T-cell (primary cell): ENCODE data around the gene VPS26B. TPM values are rescaled to one million over a fixed set of nuclear protein-coding genes. Genes with fewer than 3 reads are reported as not detected.

Experiments used
- ATAC-seq, 4 experiments: fragments of 200-7000 bp in 3 of 4; fragments of 150-1000 bp in 1 of 4; cut with Tn5 transposase; replicated peaks in 1 of 4; 1 replicate in 3 of 4; 2 replicates in 1 of 4; pipeline ENCODE4 v1.10.0; 2021; ENCODE audit warnings: moderate library complexity in 3 of 4, mild to moderate bottlenecking in 2 of 4, moderate number of reproducible peaks in 1 of 4
- CTCF ChIA-PET, 2 donors: fragments of 300-600 bp; sonication (Branson Sonifier 250); formaldehyde crosslinking; loops; one replicate each; lab custom pipeline; 2022; ENCODE audit warnings: antibody characterized with exemption in 2 of 2; lab: Charles Lee
- POLR2A ChIA-PET, 2 donors: fragments of 300-600 bp; sonication (Branson Sonifier 250); formaldehyde crosslinking; loops; one replicate each; lab custom pipeline; 2022; ENCODE audit warnings: antibody characterized with exemption in 2 of 2; lab: Charles Lee
- DNase-seq, 35 experiments: peaks; one replicate each; pipeline versions ENCODE4 v3.0.0 to v3.0.0-alpha.2; 2013 to 2023
- H3K27ac ChIP-seq: one replicate; pipeline ENCODE4 v1.5.1; 2013; ENCODE audit warnings: low read length
- H3K27me3 ChIP-seq, 2 experiments: replicated peaks in 1 of 2; 1 replicate in 1 of 2; 2 replicates in 1 of 2; pipeline versions ENCODE4 v1.6.1 to v1.7.0; 2013; ENCODE audit warnings: low read length in 1 of 2, mixed read lengths in 1 of 2; ENCODE audit not compliant: control insufficient read depth in 2 of 2, insufficient read depth in 2 of 2; ENCODE audit errors: extremely low read depth in 1 of 2
- H3K36me3 ChIP-seq, 2 donors: 1 replicate in 1 of 2; 2 replicates in 1 of 2; pipeline versions ENCODE4 v1.6.1 to v1.7.0; 2013; ENCODE audit warnings: low read length in 1 of 2; ENCODE audit not compliant: control insufficient read depth in 2 of 2, insufficient read depth in 1 of 2; ENCODE audit errors: extremely low read depth in 1 of 2
- H3K4me1 ChIP-seq, 2 experiments: 1 replicate in 1 of 2; 2 replicates in 1 of 2; pipeline versions ENCODE4 v1.6.1 to v1.7.0; 2013; ENCODE audit warnings: low read length in 2 of 2, mixed read lengths in 1 of 2; ENCODE audit not compliant: insufficient read depth in 2 of 2, control insufficient read depth in 1 of 2; ENCODE audit errors: extremely low read depth in 1 of 2
- H3K4me3 ChIP-seq, 2 donors: 1 replicate in 1 of 2; 2 replicates in 1 of 2; pipeline versions ENCODE4 v1.5.1 to v1.7.0; 2013; ENCODE audit warnings: mild to moderate bottlenecking in 2 of 2, low read length in 1 of 2, moderate library complexity in 1 of 2; ENCODE audit not compliant: control insufficient read depth in 1 of 2; ENCODE audit errors: extremely low read depth in 1 of 2
- H3K9me3 ChIP-seq: 2 replicates; pipeline ENCODE4 v1.7.0; 2013
- H3K27ac Mint-ChIP-seq, 2 donors: one replicate each; pipeline ENCODE4 v1.8.0; 2020 to 2021; ENCODE audit warnings: mild to moderate bottlenecking in 2 of 2, mixed read lengths in 2 of 2
- H3K27me3 Mint-ChIP-seq, 2 donors: one replicate each; pipeline ENCODE4 v1.8.0; 2021 to 2022; ENCODE audit warnings: mixed read lengths in 2 of 2
- H3K36me3 Mint-ChIP-seq: one replicate; pipeline ENCODE4 v1.8.0; 2021; ENCODE audit warnings: mixed read lengths
- H3K4me1 Mint-ChIP-seq, 3 donors: one replicate each; pipeline ENCODE4 v1.8.0; 2020 to 2022; ENCODE audit warnings: mixed read lengths in 3 of 3, mild to moderate bottlenecking in 1 of 3
- H3K4me3 Mint-ChIP-seq, 3 donors: one replicate each; pipeline ENCODE4 v1.8.0; 2020 to 2022; ENCODE audit warnings: mild to moderate bottlenecking in 3 of 3, mixed read lengths in 3 of 3, moderate library complexity in 3 of 3
- H3K9me3 Mint-ChIP-seq, 3 donors: one replicate each; pipeline ENCODE4 v1.8.0; 2020 to 2022; ENCODE audit warnings: mixed read lengths in 3 of 3
- WGBS: methylation state at CpG from one replicate; pipeline ENCODE4 v1.1.5; 2013; ENCODE audit warnings: missing lambda C conversion rate; ENCODE audit not compliant: insufficient coverage; 5-methylcytosine and 5-hydroxymethylcytosine counted together
- total RNA-seq, 35 experiments: library from RNA in 6 of 35; stranded (reverse) in 6 of 35; fragments of 120-200 nt in 1 of 35; gene quantifications; one replicate each; pipeline versions ENCODE4 v1.2.1 to v1.2.4 and lab custom pipeline; 2013 to 2026

Gene VPS26B
- total RNA-seq, 5 donors from 2014 or later (not counting 1 experiment from before 2014, with no cell fraction given) = 60.3 to 65.1 (median 62.7) TPM

DNA sequence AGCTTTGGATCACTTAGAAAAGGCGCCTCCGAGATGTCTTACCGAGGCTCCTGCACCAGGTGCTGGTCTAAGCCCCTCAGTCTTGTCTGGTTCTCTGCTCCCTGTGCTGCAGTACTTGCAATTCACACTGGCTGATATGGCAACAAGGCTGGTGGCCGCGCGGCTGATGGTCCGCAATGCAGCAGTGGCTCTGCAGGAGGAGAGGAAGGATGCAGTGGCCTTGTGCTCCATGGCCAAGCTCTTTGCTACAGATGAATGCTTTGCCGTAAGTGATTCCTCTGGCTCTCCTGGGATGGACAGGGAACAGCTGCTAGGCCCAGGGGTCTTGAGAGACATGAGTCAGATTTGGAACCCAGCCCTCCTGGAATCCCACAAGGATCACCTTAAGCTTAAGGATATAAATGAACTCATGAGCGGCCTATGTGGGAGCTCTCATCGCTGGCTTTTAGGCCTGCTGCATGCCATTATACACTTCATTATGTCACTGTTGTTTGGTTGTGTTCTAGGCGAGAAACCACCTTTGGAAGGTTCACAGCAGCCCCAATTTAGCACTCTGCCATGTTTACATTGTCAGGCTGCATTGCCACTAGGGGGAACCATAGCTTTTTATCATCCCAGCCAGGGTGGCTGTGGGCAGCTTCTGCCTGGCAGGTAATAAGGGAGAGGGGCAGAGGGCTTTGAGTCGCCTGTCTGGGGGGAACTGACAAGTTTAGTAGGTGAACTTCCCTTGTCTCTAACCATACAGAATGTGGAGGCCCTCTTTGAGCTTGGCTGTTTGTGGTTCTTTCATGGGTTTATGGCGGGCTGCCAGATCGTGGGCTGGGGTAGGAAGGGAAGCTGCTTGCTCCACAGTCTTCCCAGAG lies 37.4 kb downstream of the VPS26B start:
- H3K27me3 Mint-ChIP-seq = no peaks in the 10 kb centered on the region
- 91% methylated on average over 10 of the region's 14 CpGs for WGBS
- Histone ChIP-seq H3K27me3 (no peaks in the 10 kb centered on the region), H3K36me3 (peaks cover 11 to 58% of the 10 kb centered on the region in 2 donors), H3K4me3 (no peak overlapping the region), H3K27ac (no peak overlapping the region), H3K4me1 (no peaks in the 10 kb centered on the region), H3K9me3 (no peaks in the 10 kb centered on the region)
- H3K36me3 Mint-ChIP-seq = peaks cover 42% of the 10 kb centered on the region
- DNase-seq (peak in 18 of 35 experiments; percentile 15 to 65 (median 28)), ATAC-seq (peak; percentile 65 to 78 (median 68))
- POLR2A ChIA-PET = interaction anchor here in 1 of 2 donors (0.5 kb wide), 1 partner anchor 46 kb away, joined by 4 read pairs; no protein-coding TSS in a partner anchor
- peaks cover 0 to 5% (median 5%) of the 10 kb centered on the region in 3 donors for H3K4me1 Mint-ChIP-seq
- H3K9me3 Mint-ChIP-seq = no peaks in the 10 kb centered on the region
- CTCF ChIA-PET = interaction anchor here (0.6 to 1.8 kb wide), 12 partner anchors 8 to 98 kb away, joined by 3 to 7 read pairs (median 4); partner anchors contain the start of genes GLB1L3 (in 2 of the 2) and ACAD8 (in 1 of the 2)
- no peak overlapping the region for H3K27ac Mint-ChIP-seq
- no peak overlapping the region for H3K4me3 Mint-ChIP-seq

GRCh38 chr11:134264966-134265764 lies 40.7 kb downstream of the VPS26B start:
- Mint-ChIP-seq H3K9me3 (no peaks in the 10 kb centered on the region), H3K4me1 (peaks cover 2 to 10% (median 8%) of the 10 kb centered on the region in 3 donors), H3K4me3 (no peak overlapping the region), H3K36me3 (peaks cover 22% of the 10 kb centered on the region), H3K27me3 (no peaks in the 10 kb centered on the region), H3K27ac (no peak overlapping the region)
- Histone ChIP-seq H3K36me3 (peaks cover 6 to 31% of the 10 kb centered on the region in 2 donors), H3K27ac (no peak overlapping the region), H3K4me1 (peaks cover 0 to 7% of the 10 kb centered on the region in 2 experiments), H3K9me3 (no peaks in the 10 kb centered on the region), H3K27me3 (no peaks in the 10 kb centered on the region), H3K4me3 (no peak overlapping the region)
- ATAC-seq (no peak), DNase-seq (no peak)
- POLR2A ChIA-PET = no interaction called here
- WGBS = 96% methylated on average over 3 of the region's 7 CpGs
- CTCF ChIA-PET = interaction anchor here in 1 of 2 donors (0.9 kb wide), 1 partner anchor 41 kb away, joined by 3 read pairs; the partner anchor contains the start of genes NCAPD3 and VPS26B

DNA sequence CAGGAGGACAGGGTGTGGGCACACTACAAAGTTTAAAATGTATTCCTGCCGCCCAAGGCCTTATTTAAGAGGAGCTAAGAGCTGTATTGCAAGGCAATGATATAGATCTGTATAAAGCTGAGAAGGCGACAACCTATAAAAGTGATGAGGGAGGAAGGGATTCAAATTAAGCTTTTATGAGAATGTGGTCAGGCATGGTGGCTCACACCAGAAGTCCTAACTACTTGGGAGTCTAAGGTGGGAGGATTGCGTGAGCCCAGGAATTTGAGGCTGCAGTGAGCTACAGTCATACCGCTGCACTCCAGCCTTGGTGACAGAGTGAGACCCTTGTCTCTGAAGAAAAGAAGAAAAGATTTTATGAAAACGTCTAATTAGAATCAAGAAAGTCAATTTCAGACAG lies 42.0 kb downstream of the VPS26B start:
- peaks cover 0 to 16% of the 10 kb centered on the region in 2 experiments for H3K4me1 ChIP-seq
- DNase-seq (no peak), ATAC-seq (no peak)
- Mint-ChIP-seq H3K27ac (peak overlapping the region; percentile 8 to 43), H3K36me3 (peaks cover 15% of the 10 kb centered on the region), H3K4me3 (no peak overlapping the region), H3K4me1 (peaks cover 14 to 21% (median 20%) of the 10 kb centered on the region in 3 donors), H3K27me3 (no peaks in the 10 kb centered on the region), H3K9me3 (no peaks in the 10 kb centered on the region)
- H3K4me3 ChIP-seq = no peak overlapping the region
- H3K27ac ChIP-seq = no peak overlapping the region
- peaks cover 6 to 20% of the 10 kb centered on the region in 2 donors for H3K36me3 ChIP-seq
- no peaks in the 10 kb centered on the region for H3K9me3 ChIP-seq
- WGBS = 85% methylated on average over 5 of the region's 5 CpGs
- POLR2A ChIA-PET = no interaction called here
- no peaks in the 10 kb centered on the region for H3K27me3 ChIP-seq
- CTCF ChIA-PET = interaction anchor here in 1 of 2 donors (0.7 to 1.0 kb wide), 2 partner anchors 9 to 59 kb away, joined by 3 to 4 read pairs; partner anchors contain the start of gene GLB1L3

- Histone ChIP-seq H3K4me1 (peaks cover 0 to 16% of the 10 kb centered on the region in 2 experiments), H3K27me3 (no peaks in the 10 kb centered on the region), H3K27ac (no peak overlapping the region), H3K4me3 (no peak overlapping the region), H3K36me3 (peaks cover 6 to 18% of the 10 kb centered on the region in 2 donors), H3K9me3 (no peaks in the 10 kb centered on the region)
- Mint-ChIP-seq H3K9me3 (no peaks in the 10 kb centered on the region), H3K4me3 (no peak overlapping the region), H3K36me3 (peaks cover 17% of the 10 kb centered on the region), H3K4me1 (peaks cover 17 to 24% (median 23%) of the 10 kb centered on the region in 3 donors), H3K27me3 (no peaks in the 10 kb centered on the region), H3K27ac (peak overlapping the region; percentile 5 to 8)
- WGBS = 48% methylated on average over 3 of the region's 3 CpGs
- POLR2A ChIA-PET = no interaction called here
- DNase-seq (no peak), ATAC-seq (no peak)
- CTCF ChIA-PET = interaction anchor here (0.6 to 1.0 kb wide), 3 partner anchors 9 to 60 kb away, joined by 3 to 4 read pairs (median 3); partner anchors contain the start of gene GLB1L3 (in 1 of the 2)
These were observed 42.4 kb downstream of the VPS26B start for GRCh38 chr11:134266841-134267251.

DNA sequence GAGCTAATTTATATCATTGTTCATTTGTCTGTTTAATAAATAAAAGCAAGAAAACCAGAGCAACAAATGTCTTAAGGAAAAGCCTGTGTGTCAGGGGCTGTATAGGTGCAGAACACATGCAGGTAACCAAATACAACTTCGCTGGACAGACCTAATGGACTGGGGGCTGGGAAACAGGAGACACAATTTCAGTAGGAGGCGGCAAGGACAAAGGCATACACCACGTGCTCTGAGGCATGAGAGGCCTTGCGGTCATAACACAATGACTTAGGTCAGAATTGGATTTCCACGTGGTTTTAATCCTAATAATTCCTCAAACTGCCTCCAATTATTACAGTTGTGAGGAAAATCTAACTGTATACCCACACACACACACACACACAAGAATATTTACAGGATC lies 43.0 kb downstream of the VPS26B start:
- ChIA-PET POLR2A (no interaction called here), CTCF (interaction anchor here in 1 of 2 donors (0.6 kb wide), 1 partner anchor 37 kb away, joined by 3 read pairs; no protein-coding TSS in a partner anchor)
- Histone ChIP-seq H3K4me3 (no peak overlapping the region), H3K36me3 (peaks cover 6 to 15% of the 10 kb centered on the region in 2 donors), H3K27ac (no peak overlapping the region), H3K27me3 (no peaks in the 10 kb centered on the region), H3K4me1 (peaks cover 0 to 16% of the 10 kb centered on the region in 2 experiments), H3K9me3 (no peaks in the 10 kb centered on the region)
- Mint-ChIP-seq H3K36me3 (peaks cover 14% of the 10 kb centered on the region), H3K27ac (peak overlapping the region in 1 of 2 donors; percentile 40), H3K4me3 (no peak overlapping the region), H3K9me3 (no peaks in the 10 kb centered on the region), H3K27me3 (no peaks in the 10 kb centered on the region), H3K4me1 (peaks cover 21 to 26% (median 25%) of the 10 kb centered on the region in 3 donors)
- DNase-seq = no peak
- no peak for ATAC-seq
- 95% methylated on average over 2 of the region's 5 CpGs for WGBS

- POLR2A ChIA-PET = no interaction called here
- Mint-ChIP-seq H3K4me3 (no peak overlapping the region), H3K4me1 (peaks cover 26 to 31% (median 30%) of the 10 kb centered on the region in 3 donors), H3K27ac (no peak overlapping the region), H3K27me3 (no peaks in the 10 kb centered on the region), H3K9me3 (no peaks in the 10 kb centered on the region), H3K36me3 (peaks cover 10% of the 10 kb centered on the region)
- no peak overlapping the region for H3K27ac ChIP-seq
- WGBS = 94% methylated on average over 11 of the region's 11 CpGs
- CTCF ChIA-PET = no interaction called here
- peaks cover 6 to 11% of the 10 kb centered on the region in 2 donors for H3K36me3 ChIP-seq
- peaks cover 0 to 19% of the 10 kb centered on the region in 2 experiments for H3K4me1 ChIP-seq
- no peak for ATAC-seq
- no peaks in the 10 kb centered on the region for H3K9me3 ChIP-seq
- DNase-seq = no peak
- no peaks in the 10 kb centered on the region for H3K27me3 ChIP-seq
- H3K4me3 ChIP-seq = no peak overlapping the region
These were observed 43.5 kb downstream of the VPS26B start for GRCh38 chr11:134267966-134268365.
